Measurements from ENCODE around the gene BGN.
A peak's percentile ranks its signal among the peaks of the same experiment; 100 is the strongest.

BGN gene

DNA sequence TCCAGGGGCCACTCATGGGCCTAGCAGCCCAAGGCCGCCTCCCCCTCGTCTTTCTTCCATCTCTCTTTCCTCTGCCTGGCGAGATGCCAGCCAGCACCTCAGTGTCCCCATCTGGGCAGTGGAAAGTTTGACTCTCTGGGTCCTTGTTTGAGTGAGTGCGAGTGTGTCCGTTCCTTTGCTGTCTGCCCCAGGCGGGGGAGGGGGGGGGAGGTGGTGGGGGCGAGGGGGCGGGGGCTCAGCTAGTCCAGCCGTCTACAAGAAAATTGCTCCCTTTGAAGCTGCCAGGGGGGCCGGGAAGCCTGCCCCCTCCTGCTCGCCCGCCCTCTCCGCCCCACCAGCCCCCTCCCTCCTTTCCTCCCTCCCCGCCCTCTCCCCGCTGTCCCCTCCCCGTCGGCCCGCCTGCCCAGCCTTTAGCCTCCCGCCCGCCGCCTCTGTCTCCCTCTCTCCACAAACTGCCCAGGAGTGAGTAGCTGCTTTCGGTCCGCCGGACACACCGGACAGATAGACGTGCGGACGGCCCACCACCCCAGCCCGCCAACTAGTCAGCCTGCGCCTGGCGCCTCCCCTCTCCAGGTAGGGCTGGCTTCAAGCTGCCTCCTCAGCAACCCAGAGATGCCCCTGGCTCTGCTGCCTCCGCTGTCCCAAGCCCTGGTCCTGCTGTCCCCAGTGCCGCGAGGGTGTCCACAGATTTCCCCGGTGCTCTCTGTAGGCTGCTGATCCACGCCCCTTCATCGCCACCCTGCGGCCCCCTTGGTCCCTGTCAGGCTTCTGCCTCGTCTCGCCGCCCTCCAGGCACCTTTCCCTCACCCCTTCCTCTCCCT, at the start of gene BGN:
TSS of gene BGN (plus strand) at position 440 of the 821 bp plus-strand sequence. CDS start 9,652 bp downstream, outside the sequence.
- DNase-seq = no peak

DNA sequence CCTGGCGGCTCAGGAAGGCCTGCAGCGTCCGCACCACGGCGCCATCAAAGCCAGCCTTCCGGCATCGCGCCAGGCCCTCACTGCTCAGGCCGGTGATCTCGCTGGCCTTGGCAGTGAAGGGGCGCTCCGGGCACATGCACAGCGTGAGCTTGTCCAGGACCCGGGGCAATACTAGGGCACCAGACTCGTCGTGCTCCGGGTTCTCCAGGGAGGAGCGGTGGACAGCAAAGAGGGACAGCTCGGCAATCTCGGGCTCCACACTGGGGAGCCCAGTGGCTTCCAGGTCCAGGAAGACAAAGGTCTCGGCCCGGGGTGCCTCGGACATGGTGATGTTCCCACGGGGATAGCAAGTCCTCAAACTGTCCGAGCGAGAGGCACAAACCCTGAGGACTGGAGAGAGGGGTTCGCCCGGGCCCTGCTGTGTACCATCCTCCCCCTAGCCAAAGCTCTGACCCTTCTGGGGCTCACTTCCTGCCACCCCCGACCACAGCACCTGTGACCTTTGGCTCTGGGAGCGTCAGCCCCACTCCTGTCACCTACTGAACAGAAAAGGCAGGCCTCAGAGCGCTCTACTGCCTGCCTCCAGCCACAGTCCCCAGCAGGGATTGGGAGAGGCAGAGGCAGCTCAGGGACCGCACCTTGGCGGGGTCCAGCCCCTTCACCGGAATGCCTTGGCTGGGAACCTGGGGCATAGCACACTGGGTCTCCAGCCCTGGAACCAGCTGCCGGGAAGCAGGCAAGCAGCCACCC, 49.5 kb upstream of the BGN start:
- DNase-seq = no peak

- DNase-seq = no peak
These were observed 48.7 kb upstream of the BGN start, which contains the start of gene TREX2 for GRCh38 chrX:153445856-153446635. Gene TREX2, minus strand, starts transcription at chrX:153446056. Its CDS starts 626 bp downstream, at chrX:153445430.

DNA sequence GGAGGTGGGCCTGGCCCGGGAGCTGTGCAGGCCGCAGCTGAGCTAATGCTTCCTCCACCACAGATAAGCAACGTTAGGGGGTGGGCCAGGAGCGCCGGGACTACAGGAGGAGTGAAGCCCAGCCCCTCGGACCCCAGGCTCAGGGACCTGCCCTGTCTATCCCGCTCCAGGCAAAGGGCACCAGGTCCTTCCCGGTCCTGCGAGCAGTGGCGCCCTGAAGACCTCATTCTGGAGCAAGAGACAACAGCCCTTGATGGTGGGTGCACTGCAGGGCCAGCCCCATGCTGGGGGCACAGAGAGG, 48.2 kb upstream of the BGN start:
- DNase-seq = no peak

DNA sequence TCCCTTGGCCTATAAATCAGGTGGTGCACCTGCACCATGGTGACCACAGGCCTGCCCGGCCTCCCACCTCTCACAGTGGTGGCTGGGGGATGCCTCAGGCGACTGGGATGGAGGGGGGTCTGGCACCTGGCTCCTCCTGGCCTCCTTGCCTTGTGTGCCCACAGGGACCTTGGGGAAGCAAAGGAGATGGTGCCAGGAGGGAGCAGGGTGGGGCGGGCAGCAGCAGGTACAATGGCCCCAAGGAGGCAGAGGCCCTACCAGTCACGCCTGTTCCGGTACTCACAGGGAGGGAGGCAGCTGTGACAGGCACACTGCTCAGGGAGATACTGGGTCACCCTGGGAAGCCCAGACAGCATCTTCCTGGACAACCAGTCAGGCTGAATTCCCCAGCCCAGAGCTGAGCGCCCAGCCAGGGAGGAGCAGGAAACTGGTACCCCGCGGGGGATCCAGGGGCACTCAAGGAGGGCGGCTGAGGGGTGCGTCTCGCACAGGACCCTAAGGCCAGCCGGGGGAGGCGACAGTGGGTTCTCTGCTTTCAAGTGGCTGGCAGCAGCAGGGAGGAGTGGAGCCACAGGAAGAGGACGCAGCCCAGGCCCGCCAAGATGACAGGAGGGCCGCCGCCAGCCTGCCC, 47.7 kb upstream of the BGN start:
- no peak for DNase-seq

DNA sequence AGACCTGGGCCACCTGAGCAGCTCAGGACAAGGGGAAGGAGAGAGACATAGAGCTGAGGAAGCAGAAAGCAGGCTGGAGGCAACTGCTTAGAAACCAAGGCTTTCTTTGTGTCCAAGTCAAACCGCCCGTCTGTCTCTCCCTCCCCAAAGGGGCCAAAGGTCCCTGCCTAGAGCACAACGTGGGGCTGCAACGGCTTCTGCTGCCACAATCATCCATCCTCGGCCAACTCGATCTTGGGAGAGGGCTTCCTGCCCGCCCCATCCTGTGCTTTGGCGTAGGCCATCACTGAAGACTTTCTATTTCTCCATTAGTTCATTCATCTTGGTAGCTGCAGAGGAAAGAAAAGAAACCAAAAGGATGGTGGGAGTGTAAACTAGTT, 47.2 kb upstream of the BGN start:
- no peak for DNase-seq

- DNase-seq = no peak
These were observed 46.0 kb upstream of the BGN start for GRCh38 chrX:153448556-153449367.

- DNase-seq = no peak
These were observed 45.2 kb upstream of the BGN start for GRCh38 chrX:153449368-153450113.

- DNase-seq = no peak
These were observed 44.4 kb upstream of the BGN start for GRCh38 chrX:153450114-153450948.

- DNase-seq = no peak
These were observed 43.9 kb upstream of the BGN start for GRCh38 chrX:153450949-153451277.

DNA sequence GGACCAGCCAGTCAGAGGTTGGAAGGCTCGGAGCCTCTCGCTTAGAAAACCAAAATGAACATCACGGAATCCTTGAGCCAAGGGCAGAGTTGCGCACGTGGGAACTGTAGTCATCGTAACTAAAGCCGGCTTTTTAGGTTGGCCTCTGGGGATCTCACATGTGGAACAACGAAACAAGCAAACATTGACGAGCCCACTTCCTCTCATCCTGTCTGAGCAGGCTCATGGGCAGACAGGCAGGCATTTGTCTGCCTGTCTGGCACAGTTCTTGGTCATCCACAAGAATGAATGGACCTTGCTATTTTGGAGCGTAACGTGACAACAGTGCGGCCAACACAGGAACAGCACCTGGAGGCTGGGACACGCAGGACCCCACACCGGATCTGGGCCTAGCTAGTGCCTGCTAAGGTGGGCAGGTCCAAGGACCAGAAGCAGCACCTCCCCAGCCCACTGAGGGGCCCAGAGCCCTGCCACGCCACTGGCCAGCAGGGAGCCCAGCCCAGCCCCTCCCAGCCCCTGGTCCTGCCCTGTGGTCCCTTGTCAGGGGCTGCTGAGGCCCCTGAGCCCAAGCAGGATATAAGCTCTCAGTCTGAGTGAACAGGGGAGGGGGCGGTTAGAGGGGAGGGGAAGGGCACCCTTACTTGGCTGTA, 39.8 kb upstream of the BGN start:
- DNase-seq = no peak

DNA sequence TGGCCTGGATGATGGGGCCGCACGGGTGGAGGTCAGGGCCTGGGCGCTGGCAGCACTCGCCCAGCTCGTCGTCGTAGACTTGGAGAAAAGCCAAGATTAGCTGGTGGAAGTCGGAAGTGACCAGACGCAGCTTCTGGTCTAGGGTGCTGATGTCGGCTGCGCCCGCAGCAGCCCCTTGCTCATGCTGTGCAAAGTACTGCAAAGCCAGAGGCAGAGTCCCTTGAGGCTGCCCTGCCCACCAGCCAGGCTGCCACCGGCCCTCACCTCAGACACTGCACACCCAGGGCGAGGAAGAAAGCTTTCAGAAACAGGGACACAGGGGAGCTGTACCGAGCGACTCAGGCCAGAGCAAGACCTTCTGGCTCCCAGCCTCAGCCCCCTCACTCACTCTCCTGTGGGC, 39.2 kb upstream of the BGN start:
- DNase-seq = no peak

GRCh38 chrX:153456161-153456560, 38.6 kb upstream of the BGN start:
- no peak for DNase-seq

DNA sequence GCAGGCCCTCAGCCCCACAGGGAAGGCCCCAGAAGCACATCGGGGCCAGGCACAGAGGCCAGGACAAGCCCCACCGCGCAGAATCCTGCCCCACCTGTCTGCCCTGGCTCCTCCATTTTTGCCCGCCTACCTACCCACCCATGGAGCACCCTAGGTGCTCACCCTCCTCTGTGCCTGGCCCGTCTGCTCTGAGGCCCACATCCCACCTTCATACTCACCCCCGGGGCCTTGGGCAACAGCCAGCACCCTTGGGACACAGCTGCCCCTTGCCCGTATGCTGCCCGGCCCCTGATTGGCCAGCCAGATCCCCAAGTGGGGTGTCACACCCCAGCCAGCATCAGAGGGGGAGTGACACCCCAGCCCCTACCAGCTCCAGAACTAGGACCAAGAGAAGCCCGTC, 38.1 kb upstream of the BGN start:
- no peak for DNase-seq

DNA sequence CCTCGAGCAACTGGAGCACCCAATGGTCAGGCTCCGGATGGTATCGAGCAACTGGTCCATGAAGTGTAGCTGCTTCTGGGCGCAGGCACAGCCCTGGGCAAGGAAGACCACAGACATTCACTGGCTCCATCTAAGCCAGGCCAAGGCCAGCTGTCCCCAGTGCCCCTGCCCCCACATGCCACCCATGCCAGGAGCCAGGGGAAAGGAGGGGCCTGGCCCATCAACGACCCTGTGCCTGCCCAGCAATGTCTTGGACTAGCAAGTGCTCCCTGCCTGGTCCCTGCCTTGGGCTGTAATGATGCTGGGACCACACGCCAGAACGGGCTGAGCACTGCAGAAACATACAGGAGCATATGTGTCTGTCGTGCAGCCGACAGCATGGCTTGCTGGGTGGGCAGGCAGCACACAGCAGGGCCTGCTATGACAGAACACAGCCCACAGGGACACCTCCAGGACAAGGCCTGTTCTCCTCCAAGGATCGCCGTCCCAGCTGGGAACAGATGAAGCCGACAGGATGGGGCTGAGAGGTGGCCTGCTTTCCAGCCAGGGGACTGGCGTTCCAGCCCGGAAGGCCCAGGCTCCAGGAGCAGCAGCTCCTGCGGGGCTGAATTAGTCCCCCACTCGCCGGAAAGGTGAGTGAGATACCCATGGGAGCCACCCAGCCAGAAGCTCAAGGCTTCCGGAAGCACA, 37.5 kb upstream of the BGN start:
- no peak for DNase-seq

GRCh38 chrX:153457827-153458466, 36.8 kb upstream of the BGN start:
- no peak for DNase-seq

- DNase-seq = no peak
These were observed 36.3 kb upstream of the BGN start for GRCh38 chrX:153458476-153458875.

GRCh38 chrX:153459986-153460385, 34.8 kb upstream of the BGN start:
- DNase-seq = no peak

DNA sequence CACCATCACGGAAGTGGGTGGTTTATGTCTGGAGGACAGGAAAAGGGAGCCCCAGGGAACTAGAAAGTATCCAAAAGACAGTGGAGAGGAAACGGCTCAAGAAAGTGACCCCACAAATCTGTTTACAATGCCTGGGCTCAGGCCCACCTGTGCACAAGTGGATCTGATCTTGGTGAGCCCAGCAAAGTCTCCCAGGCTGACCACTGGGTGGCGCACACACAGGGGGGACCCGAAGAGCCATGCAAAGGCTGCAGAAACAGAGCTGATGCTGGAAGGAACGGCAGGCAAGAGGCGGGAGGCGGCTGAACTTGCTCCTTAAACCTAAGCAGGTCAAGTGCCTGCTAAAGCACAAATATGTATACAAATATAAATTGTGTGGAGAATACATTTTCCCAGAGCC, 34.0 kb upstream of the BGN start:
- DNase-seq = peak; percentile 55

Measured in activated CD4-positive, alpha-beta T cell treated with anti-CD3 and anti-CD28 coated beads, Interleukin-2, amount 50 U/mL, for 16 hours (primary cell).